Measurements from ENCODE around the gene ZNF71. TPM values are rescaled to one million over a fixed set of nuclear protein-coding genes. Genes with fewer than 3 reads are reported as not detected.
A peak's percentile ranks its signal among the peaks of the same experiment; 100 is the strongest.

ZNF71 gene
- total and polyA plus RNA-seq, 2 donors (not counting 1 experiment from before 2014, with no cell fraction given), result 4.3 to 9.2 TPM

GRCh38 chr19:56562766-56563165, 32.3 kb upstream of the ZNF71 start:
- H2AFZ ChIP-seq (ENCODE audit: low read length), result no peak overlapping the region
- no peak overlapping the region for H3K9ac ChIP-seq (ENCODE audit: insufficient read depth, low read length)
- no peaks in the 10 kb centered on the region for H3K79me2 ChIP-seq (ENCODE audit: control insufficient read depth, insufficient read depth, low read length)
- no peak for DNase-seq (ENCODE audit: low read depth in 2 of 2)
- H3K9me3 ChIP-seq (ENCODE audit: control insufficient read depth, insufficient read depth, low read depth, low read length), result no peaks in the 10 kb centered on the region
- no peaks in the 10 kb centered on the region for H3K4me1 ChIP-seq (ENCODE audit: control insufficient read depth, extremely low read depth, insufficient read depth, low read length)
- H3K36me3 ChIP-seq (ENCODE audit: control insufficient read depth, insufficient read depth, low read length), result no peaks in the 10 kb centered on the region
- H3K27me3 ChIP-seq (ENCODE audit: control insufficient read depth, insufficient read depth, low read length), result no peaks in the 10 kb centered on the region
- H3K4me2 ChIP-seq (ENCODE audit: extremely low read depth, insufficient read depth, low read length), result no peak overlapping the region
- H3K27ac ChIP-seq (ENCODE audit: insufficient read depth, low read length), result no peak overlapping the region
- no peak overlapping the region for H3K4me3 ChIP-seq (replicated peaks in 1 of 4; ENCODE audit: control extremely low read depth in 1 of 4, insufficient read depth in 1 of 4, low read depth in 3 of 4, low read length in 4 of 4)
- H4K20me1 ChIP-seq (ENCODE audit: control insufficient read depth, extremely low read depth, insufficient read depth, low read length), result no peaks in the 10 kb centered on the region
- TF ChIP-seq, protein P1, sequence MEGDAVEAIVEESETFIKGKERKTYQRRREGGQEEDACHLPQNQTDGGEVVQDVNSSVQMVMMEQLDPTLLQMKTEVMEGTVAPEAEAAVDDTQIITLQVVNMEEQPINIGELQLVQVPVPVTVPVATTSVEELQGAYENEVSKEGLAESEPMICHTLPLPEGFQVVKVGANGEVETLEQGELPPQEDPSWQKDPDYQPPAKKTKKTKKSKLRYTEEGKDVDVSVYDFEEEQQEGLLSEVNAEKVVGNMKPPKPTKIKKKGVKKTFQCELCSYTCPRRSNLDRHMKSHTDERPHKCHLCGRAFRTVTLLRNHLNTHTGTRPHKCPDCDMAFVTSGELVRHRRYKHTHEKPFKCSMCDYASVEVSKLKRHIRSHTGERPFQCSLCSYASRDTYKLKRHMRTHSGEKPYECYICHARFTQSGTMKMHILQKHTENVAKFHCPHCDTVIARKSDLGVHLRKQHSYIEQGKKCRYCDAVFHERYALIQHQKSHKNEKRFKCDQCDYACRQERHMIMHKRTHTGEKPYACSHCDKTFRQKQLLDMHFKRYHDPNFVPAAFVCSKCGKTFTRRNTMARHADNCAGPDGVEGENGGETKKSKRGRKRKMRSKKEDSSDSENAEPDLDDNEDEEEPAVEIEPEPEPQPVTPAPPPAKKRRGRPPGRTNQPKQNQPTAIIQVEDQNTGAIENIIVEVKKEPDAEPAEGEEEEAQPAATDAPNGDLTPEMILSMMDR (conservative IDR thresholded peaks at IDR 0.05 in 1 of 2, IDR thresholded peaks at IDR 0.05 in 1 of 2; ENCODE audit: low read depth in 1 of 2, low read length in 2 of 2), result no peak
- TF ChIP-seq EZH2 (IDR thresholded peaks at IDR 0.05; ENCODE audit: low read length, missing control alignments), result no peak

GRCh38 chr19:56566904-56567273, 28.2 kb upstream of the ZNF71 start:
- no peaks in the 10 kb centered on the region for H3K4me1 ChIP-seq (ENCODE audit: control insufficient read depth, extremely low read depth, insufficient read depth, low read length)
- H3K36me3 ChIP-seq (ENCODE audit: control insufficient read depth, insufficient read depth, low read length), result peaks cover 2% of the 10 kb centered on the region
- peak overlapping the region; percentile 100 for H2AFZ ChIP-seq (ENCODE audit: low read length)
- no peaks in the 10 kb centered on the region for H3K27me3 ChIP-seq (ENCODE audit: control insufficient read depth, insufficient read depth, low read length)
- H3K4me2 ChIP-seq (ENCODE audit: extremely low read depth, insufficient read depth, low read length), result peak overlapping the region; percentile 90
- no peaks in the 10 kb centered on the region for H3K79me2 ChIP-seq (ENCODE audit: control insufficient read depth, insufficient read depth, low read length)
- H3K9me3 ChIP-seq (ENCODE audit: control insufficient read depth, insufficient read depth, low read depth, low read length), result no peaks in the 10 kb centered on the region
- H3K27ac ChIP-seq (ENCODE audit: insufficient read depth, low read length), result peak overlapping the region; percentile 59
- peak overlapping the region; percentile 61 for H3K9ac ChIP-seq (ENCODE audit: insufficient read depth, low read length)
- no peaks in the 10 kb centered on the region for H4K20me1 ChIP-seq (ENCODE audit: control insufficient read depth, extremely low read depth, insufficient read depth, low read length)
- peak in 1 of 2 donors; percentile 44 for DNase-seq (ENCODE audit: low read depth in 2 of 2)
- no peak for TF ChIP-seq EZH2 (IDR thresholded peaks at IDR 0.05; ENCODE audit: low read length, missing control alignments)
- TF ChIP-seq, protein P1 (conservative IDR thresholded peaks at IDR 0.05 in 1 of 2, IDR thresholded peaks at IDR 0.05 in 1 of 2; ENCODE audit: low read depth in 1 of 2, low read length in 2 of 2), result no peak
- H3K4me3 ChIP-seq (replicated peaks in 1 of 4; ENCODE audit: control extremely low read depth in 1 of 4, insufficient read depth in 1 of 4, low read depth in 3 of 4, low read length in 4 of 4), result peak overlapping the region; percentile 91 to 99 (median 96)

- no peak for TF ChIP-seq EZH2 (IDR thresholded peaks at IDR 0.05; ENCODE audit: low read length, missing control alignments)
- TF ChIP-seq, protein P1 (conservative IDR thresholded peaks at IDR 0.05 in 1 of 2, IDR thresholded peaks at IDR 0.05 in 1 of 2; ENCODE audit: low read depth in 1 of 2, low read length in 2 of 2), result no peak
- Histone ChIP-seq H3K4me3 (replicated peaks in 1 of 4; ENCODE audit: control extremely low read depth in 1 of 4, insufficient read depth in 1 of 4, low read depth in 3 of 4, low read length in 4 of 4) (peak within 1 kb of the TSS; percentile 91 to 99 (median 96)), H2AFZ (ENCODE audit: low read length) (peak within 1 kb of the TSS; percentile 100), H3K4me1 (ENCODE audit: control insufficient read depth, extremely low read depth, insufficient read depth, low read length) (no peaks in the 10 kb centered on the region), H4K20me1 (ENCODE audit: control insufficient read depth, extremely low read depth, insufficient read depth, low read length) (no peaks in the 10 kb centered on the region), H3K79me2 (ENCODE audit: control insufficient read depth, insufficient read depth, low read length) (no peaks in the 10 kb centered on the region), H3K27ac (ENCODE audit: insufficient read depth, low read length) (peak within 1 kb of the TSS; percentile 59), H3K4me2 (ENCODE audit: extremely low read depth, insufficient read depth, low read length) (peak within 1 kb of the TSS; percentile 90), H3K36me3 (ENCODE audit: control insufficient read depth, insufficient read depth, low read length) (peaks cover 2% of the 10 kb centered on the region), H3K9me3 (ENCODE audit: control insufficient read depth, insufficient read depth, low read depth, low read length) (no peaks in the 10 kb centered on the region), H3K9ac (ENCODE audit: insufficient read depth, low read length) (peak within 1 kb of the TSS; percentile 61), H3K27me3 (ENCODE audit: control insufficient read depth, insufficient read depth, low read length) (no peaks in the 10 kb centered on the region)
- peak; percentile 91 for DNase-seq (ENCODE audit: low read depth in 2 of 2)
Observed at GRCh38 chr19:56567274-56568120, 27.6 kb upstream of the ZNF71 start, which contains the start of gene ZNF470. Gene ZNF470, plus strand, starts transcription at chr19:56567468. Its CDS starts 2,844 bp downstream, at chr19:56570312.

Data from fibroblast of lung (primary cell).